Activated CD4-positive, alpha-beta T cell treated with anti-CD3 and anti-CD28 coated beads, Interleukin-2, Interleukin-4, amounts not matched to agents 100 ng/mL and 50 ng/mL, durations not matched to agents 16 hours and 8 hours (primary cell): ENCODE measurements around the gene RASSF1.

Experiments used
- DNase-seq: peaks from one replicate; pipeline ENCODE4 v3.0.0-alpha.2; 2020; ENCODE audit warnings: low spot score

RASSF1 gene

DNA sequence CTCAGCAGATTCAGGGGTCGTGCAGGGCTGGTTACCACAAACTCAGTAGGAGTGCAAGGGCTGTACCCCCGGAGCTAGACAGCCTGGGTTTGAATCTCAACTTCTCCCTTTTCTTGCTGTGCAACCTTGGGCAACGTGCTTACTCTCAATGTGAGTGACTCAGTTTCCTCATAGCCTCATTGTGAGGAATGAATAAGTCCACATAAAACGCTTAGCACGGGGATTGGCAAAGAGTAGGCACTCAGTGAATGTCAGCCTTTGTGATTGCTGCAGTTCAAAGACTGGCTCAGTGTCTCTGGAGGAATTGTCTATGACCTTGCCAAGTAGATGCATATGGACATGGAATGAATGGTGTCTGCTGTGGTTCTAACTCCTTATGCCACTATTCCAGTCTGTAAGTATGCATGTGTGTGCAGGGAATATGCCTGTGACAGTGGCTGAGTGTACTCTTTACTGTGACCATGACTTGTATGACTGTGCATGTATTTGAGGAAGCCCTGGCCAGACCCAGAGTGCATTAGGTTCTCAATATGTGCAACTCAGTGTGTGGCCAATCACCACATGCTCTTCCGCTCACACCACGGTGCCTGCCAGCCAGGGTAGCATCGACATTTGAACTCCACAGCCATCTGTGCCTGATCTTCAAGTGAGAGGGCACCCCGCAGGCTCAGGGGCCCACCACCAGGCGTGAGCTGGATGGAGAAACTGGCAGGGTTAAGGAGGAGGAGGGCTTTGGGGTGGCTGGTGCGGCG, 40.5 kb downstream of the RASSF1 start:
- DNase-seq: peak; percentile 30

DNA sequence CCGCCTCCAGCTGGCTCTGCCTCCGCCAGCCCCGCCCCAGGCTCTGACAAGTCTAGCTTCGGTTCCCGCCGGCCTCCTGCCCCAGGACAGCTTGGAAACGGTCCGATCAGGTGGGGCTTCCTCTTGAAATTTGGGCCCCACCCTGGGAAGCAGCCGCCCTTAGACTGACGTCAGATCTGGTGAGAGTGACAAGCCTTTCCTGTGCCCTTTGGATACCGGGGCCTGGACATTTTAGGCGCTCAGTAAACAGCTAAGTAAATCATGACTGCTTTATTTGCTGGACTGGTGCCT, 41.1 kb downstream of the RASSF1 start:
- no peak for DNase-seq

DNA sequence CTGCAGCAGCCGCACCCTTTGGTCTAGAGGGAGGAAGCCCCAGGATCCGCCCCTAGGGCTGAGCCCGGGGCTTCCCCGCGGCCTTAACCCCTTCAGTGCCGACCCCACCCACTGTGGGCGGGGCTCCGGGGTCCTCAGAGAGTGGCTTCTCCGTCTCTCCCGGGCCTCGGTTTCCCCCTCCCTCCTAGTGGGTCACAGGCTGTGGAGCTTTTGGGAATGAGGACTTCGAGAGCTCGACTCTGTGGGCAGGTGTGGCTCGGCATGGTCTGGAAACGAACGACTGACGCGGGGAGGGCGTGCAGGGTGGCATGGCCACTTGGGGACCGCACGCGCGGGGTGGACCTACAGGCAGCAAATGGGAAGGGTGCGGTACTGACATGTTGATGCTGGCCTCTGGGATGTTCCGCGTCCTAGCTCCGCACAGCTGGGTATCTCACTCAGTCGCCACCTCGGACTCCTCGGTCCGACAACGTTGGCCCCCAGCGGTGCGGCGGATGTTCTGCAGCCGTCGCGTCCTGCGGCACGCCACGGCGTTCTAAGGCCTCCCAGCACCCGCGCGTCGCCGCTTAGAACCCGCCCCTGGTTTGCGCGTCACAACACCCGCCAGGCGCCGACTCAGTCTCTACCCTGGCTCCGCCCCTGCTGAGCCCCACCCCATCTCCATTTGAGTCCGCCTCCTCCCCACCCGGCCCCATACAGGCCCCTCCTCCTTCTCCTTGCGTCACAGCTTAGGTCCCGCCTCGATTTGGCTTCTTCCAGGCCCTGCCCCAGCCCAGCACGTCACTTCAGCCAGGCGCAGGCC, 41.6 kb downstream of the RASSF1 start, which contains the start of the genes HYAL3 and NAA80:
HYAL3 (minus strand) TSS at position 570 of the 802 bp plus-strand sequence. CDS start 3,803 bp downstream, outside the sequence.
NAA80 (minus strand) TSS at position 570 of the 802 bp plus-strand sequence. CDS start 1,942 bp downstream, outside the sequence.
- peak; percentile 100 for DNase-seq

DNA sequence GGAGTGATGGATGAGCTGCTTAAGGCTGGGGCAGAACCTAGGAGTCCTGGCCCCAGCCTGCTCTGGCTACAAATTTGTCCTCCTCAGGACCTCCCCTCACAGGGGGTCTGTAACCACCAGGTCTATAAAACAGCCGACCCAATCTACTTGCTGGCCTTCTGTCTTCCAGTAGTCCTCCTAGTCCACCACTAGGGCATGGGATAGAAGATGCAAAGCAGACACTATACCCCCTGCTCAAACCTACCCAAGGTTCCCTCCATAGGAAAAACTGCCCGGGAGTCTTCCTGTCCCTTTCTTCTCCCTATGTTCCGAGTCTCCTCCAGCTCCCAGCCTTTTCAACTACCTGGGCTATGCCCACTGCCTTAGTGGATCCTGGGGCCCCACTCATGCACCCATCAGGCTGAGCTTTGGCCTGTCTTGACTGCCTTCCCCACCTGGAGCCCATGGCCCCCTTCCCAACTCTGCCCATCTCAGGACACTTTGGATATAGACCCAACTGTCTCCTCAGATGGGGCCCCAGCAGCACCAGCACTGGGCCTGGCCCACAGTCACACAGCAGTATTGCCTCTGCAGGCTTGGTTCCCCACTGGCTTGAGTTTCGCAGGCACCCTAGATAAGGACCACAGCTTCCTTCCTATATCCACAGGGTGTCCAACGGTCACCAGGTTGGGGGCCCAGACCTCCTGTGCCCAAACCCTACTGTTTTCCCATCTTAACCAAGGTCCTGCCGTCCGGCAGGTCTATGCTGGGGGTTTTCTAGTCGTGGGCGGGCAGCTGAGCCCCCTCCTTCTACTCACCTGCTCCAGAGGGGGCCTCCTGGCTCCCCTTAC, 42.5 kb downstream of the RASSF1 start:
- DNase-seq: no peak

DNA sequence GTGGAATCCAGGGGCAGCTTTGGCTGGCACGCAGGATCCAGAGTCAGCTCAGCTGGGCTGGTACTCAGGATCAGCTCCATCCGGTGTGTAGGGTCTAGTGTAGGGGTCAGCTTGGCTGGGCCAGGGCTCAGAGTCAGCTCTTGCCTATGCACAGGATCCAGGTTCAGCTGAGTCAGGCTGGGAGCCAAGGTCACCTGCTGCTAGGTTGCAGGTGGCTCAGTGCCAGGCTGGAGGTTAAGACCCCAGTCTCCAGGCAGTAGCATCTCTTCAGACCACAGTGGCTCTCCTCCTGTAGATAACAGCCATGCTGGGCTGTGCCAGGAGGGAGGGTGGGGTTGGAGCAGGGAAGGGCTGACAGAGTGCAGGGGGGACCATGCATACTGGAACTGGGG, 43.3 kb downstream of the RASSF1 start:
- DNase-seq: no peak

DNA sequence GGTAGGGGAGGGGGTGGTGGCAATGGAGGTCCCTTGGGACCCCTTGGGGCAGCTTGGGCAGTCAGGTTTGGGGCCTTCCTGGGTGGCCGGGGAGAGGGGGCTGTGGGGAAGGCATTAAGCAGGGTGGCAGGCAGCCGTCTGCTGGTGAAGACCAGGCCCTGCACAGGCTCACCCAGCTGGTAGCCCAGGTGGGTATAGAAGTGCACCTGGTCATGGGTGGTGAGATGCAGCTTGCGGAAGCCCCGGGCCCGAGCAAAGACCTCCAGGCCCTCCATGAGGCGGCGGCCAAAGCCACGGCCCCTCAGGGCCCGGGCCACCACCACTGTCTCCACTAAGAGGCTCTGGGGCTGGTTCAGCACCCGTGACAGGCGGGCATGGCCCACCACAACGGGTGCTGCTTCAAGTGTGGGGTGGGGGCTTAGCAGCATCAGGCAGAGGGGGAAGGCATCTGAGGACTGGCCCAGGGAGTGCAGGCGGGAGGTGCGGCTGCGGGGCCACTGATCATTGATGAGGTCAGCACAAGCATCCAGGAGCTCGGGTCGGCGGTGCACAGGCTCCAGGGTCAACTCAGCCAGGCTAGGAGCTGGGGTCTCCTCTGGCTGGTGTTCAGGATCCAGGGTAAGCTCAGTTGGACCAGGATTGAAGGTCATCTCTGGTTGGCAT, 43.8 kb downstream of the RASSF1 start:
- no peak for DNase-seq

DNA sequence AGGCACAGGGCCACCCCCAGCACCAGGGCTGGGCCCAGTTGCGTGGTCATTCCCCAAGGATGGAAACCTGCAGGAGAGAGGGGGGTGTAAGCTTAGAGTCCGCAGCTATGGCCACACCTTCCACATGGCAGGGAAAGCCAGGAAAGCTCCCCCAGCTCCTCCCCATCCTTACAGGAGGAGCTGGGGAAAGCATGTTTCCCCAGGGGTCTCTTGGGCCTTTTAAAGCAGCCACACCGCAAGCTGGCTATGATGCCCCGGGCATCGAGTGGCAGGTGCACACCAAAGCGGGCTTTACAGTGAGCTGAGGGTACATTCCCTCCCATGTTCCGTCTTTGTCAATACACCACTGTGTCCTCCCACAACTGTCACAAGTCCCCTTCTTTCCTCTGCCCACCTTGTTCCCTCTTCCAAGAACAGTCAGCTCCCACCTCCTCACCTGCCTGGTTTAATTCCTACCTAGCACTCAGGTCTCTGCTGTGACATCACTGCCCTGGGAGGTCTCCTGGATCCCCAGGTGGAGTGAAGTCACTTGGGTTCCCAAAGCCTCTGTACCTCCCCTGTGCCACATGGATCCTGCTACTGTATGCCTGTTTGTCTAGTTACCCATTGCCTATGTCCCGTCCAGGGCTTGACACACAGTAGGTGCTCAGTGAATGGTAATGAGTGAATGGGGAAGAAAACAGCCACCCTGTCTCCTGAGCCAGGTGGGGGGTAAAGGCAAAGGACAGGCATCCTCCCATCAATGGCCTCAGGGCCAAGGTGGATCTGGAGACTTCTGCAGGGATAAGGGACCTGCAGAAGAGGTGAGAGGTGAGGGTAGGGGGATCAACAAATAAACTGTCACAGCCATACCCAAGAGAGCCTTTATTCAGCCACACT, 44.8 kb downstream of the RASSF1 start:
- DNase-seq: no peak

DNA sequence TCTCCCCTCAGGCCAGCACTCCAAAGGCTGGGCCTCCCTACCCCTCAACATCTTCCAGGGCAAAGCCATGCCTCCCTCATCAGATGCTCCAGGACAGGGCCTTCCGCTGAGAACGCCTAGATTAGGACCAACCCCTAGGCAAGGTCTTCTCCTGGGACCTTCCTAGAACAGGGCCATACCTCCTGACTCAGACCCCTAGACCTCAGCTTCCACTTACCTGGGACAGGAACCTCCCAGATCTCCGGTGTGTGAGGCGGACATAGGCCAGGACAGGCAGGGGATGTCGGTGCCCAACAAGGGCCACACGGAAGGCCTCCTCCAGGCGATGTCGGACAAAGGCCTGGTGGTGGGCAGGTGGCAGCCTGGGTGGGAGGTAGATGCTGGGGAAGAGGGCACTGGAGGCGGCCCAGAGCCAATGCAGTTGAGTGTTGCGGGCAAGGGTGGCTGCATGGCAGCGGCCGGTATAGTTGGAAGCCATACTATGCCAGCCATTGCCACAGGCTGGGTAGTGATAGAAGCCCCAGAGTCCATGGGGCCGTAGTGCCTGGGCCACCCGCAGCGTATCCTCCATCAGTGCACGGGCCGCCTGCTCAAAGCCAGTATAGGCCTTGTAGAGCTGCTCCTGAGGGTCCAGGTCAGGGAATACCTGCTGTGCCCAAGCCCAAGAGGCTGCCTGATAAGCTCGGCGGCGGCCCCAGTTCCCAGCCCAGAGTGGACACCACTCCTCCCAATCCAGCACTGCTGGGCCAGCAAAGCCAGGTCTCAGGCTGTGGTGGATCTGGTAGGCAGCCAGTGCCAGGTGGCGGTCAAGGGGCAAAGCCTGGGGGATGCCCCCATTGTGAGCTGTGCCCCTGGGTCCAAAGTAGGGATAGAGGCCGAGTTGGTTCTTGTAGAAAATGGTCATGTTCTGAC, 45.9 kb downstream of the RASSF1 start:
- DNase-seq: no peak

DNA sequence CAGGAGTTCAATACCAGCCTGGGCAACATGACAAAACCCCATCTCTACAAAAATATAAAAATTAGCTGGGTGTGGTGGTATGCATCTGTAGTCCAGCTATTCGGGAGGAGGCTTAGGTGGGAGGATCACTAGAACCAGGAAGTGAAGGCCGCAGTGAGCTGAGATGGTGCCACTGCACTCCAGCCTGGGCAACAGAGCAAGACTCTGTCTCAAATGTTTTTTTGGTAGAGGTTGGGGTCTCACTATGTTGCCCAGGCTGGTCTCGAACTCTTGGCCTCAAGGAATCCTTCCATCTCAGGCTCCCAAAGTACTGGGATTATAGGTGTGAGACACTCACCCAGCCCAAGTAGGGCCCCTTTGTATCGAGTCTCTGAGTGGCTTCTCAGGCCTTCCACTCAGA, 46.5 kb downstream of the RASSF1 start:
- no peak for DNase-seq

DNA sequence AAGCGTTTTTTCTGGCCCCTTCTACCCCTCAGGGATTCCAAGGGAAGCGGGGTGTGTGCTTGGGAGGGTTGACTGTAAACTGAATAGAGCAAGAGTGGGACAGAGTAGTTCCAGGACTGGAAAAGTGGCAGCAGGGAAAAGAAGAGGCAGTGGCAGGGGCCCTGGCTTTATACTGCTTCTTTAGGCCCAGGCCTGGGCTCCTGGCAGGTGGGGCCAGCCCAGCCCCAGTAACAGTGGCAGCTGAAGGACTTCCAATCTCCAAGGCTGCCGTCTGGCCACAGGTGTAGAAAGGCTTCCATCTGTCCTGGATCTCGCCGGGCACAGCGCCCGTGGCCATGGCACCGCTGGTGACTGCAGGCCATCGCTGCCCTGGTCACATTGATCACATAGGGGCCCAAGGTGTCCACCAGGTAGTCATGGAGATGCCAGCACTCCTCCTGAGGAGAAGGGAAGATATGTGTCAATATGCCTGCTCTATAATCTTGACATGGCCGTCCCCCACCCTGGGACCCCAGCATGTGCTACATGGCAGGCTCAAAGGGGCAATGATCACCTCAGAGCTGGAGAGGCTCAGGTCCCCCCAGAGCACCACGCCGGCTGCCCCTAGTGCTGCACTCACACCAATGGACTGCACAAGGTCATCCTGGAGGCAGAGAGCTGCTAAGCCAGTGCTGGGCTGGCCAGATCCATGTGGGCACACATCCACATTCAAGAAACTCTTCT, 47.4 kb downstream of the RASSF1 start:
- no peak for DNase-seq

DNA sequence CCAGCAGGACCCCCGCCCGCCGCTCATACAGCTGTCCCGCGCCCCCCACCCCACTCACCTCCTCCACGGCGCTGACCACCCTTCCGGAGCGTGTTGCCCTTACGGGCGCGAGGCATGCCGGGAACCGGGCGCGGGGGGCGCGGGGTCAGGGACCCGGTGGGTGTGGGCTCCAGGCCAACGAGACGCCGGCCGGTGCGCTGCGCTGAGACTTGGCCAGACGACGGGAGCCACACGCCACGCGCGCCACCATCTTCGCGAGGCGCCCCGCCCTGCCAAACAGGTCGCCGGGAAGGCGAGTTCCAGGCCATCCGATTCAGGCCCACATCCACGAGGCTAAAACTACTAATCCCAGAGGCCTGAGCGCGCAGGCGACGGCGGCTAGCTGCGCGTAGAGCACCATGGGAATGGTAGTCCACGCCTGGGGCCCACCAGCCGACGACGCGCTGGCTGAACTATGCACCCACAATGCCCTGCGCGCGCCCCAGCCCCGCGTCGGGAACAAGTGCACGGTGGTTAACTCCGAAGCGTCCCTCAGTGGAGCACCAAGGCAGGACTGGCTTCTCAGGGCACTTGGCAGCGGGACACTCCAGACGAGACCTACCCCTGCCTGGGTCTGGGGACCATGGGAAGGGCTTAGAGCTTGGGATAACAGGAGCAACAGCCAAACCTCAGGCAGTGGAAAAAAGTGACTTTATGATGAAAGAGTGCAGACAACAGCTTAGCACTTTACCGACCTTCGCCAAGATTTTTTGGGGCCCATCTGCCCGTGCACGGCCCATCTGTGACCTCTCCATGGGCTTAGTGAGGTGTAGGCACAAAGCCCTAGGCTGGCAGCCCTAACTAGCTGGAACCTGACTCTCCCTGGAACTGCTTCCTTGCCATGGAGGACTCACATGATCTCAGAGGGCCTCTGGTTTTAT, 48.2 kb downstream of the RASSF1 start, which contains the start of gene IFRD2:
IFRD2 (minus strand) TSS at position 271 of the 920 bp plus-strand sequence; CDS start at position 116, 155 bp downstream.
- peak; percentile 99 for DNase-seq

DNA sequence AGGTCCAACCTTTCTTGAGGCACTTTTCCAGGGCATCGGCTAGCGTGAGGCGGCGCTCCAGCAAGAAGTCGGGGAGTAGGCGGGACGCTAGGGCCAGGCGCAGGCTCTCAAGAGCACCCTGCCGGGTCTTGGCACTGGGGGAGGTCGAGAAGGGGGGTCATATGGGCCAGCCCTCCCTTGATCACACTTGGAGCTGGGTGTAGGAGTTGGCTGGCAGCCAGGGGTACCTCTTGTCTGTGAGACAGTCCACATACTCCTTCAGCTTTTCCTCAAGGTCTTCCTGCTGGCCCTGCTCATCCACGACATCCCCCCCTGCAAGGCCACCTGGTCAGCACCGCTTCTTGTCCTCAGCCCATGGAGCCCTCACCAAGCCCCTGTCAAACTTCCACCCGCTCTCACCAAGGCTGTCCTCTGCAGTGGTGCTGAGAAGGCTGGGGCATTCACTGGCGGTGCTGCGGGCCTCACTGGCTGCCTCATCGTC, 50.4 kb downstream of the RASSF1 start:
- DNase-seq: no peak

DNA sequence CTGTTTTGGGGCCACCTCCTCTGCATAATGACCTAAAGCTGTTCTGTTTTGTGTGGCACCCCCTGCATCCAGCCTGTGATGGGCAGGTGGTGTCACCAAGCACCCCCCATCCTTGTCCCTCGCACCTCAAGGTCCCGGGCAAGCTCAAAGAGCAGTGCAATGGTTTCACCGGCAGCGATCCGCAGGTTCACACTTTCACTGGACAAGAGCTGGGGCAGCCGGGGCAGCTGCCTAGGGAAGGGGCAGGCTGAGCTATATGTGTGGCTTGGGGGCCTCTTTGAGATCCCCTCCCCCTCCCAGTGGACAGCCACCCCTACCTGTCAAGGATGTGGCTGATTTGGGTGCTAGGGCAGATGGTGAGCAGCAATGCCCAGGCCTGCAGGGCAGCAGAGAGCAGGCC, 51.5 kb downstream of the RASSF1 start:
- DNase-seq: no peak

DNA sequence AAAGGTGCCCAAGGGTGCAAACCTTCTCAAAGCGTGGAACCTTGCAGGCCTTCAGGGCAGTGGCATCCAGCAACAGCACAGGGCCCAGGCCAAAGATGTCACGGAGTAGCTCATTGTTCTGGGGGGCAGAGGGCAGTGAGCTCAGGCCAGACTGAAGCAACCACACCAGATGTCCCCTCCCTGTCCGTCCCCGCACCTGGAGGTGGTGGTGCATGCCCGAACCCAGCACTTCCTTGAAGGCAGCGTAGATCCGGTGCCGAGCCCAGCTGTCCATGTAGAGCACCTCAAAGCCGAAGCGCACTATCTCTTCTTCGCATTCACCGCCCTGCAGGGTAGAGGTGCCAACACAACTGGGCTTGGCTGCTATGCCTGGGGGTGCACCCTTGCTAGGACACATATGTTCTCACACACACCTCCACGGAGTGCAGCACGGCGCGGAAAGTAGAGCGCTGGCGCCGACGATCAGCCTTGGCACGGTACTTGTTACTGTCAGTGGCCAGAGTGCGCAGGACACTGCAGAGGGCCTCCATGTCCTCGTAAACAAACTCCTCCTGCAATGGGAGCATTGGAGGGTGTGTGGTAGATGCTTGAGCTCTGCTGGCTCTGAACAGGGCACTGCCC, 52.1 kb downstream of the RASSF1 start:
- no peak for DNase-seq

DNA sequence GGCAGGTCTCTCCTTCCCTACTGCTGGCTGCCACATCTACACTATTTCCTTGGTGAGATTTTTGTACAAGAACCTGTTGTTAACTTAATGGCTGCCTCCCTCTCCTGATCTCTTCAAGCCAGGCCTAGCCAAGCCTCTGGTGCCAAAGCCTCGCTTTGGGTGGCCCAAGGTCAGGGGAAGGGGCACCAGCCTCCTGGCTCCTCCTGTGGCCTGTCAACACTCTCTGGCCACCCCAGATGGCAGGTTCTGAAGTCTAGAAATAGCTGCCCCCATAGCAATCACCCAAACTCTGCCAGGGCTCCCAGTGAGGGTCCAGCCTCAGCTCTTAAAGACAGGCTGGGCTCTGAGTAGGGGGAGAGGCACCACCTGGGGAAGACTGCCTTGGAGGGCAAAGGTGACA, 53.4 kb downstream of the RASSF1 start:
- no peak for DNase-seq

DNA sequence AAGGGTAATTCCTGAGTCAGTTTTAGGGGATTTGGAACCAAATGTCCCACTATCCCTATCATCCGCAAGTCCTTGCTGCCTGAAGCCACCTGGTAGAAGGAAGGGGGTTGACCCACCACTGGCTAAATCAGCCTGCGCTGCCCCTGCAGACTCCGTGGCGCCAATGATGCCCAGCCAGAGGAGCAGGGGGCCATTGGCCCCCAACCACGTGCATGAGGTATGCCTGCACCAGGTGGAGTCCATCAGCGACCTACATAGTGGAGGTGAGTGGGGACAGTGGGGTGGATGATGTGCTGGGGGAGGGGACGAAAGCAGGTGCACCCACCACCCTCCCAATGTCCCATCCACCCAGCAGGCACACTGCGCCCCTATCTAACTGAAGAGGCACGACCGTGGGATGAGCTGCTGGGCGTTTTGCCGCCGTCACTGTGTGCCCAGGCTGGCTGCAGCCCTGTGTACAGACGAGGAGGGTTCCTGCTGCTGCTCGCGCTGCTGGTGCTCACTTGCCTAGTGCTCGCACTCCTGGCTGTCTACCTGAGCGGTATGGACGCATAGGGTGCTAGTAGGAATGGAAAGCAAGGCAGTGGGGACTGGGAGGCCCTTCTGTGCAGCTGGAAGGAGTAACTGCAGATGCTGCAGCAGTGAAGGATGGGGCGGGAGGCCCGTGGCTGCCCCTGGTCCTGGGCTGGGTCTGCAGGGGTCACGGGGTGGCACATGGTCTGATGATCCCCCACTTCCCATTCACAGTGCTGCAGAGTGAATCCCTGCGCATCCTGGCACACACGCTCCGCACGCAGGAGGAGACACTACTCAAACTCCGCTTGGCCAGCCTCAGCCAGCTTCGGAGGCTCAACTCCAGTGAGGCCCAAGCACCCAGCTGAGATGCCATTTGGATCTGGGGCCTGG, 54.1 kb downstream of the RASSF1 start:
- DNase-seq: no peak
